ENCODE data around the gene APBB1IP. TPM values are rescaled to one million over a fixed set of nuclear protein-coding genes. Genes with fewer than 3 reads are reported as not detected.
A peak's percentile ranks its signal among the peaks of the same experiment; 100 is the strongest.

APBB1IP gene
- polyA plus RNA-seq, 2 of the 4 experiments (the other 2 are of a cell fraction) = 0.96 to 9.2 TPM

- Histone ChIP-seq H3K4me1 (peaks cover 53% of the 10 kb centered on the region), H3K4me2 (no peak overlapping the region), H3K9me3 (no peaks in the 10 kb centered on the region), H3K27ac (peak overlapping the region; percentile 89 to 95), H3K4me3 (no peak overlapping the region)
- WGBS (ENCODE audit: missing lambda C conversion rate) = 92% methylated on average over 8 of the region's 8 CpGs
- DNase-seq (ENCODE audit: low read depth in 1 of 2, low spot score in 1 of 2) = no peak
- CTCF ChIA-PET = interaction anchor here (0.7 kb wide), 1 partner anchor 408 kb away, joined by 3 read pairs; no protein-coding TSS in a partner anchor
- no peak for FAIRE-seq
- TF ChIP-seq POLR2AphosphoS2 (conservative IDR thresholded peaks at IDR 0.05; ENCODE audit: low read length) = no peak
- TF ChIP-seq PHF8 (IDR thresholded peaks at IDR 0.05; ENCODE audit: borderline replicate concordance, low read depth) = no peak
- TF ChIP-seq RCOR1 (IDR thresholded peaks at IDR 0.05; ENCODE audit: low read depth, low read length) = no peak
- TF ChIP-seq POLR2A (IDR thresholded peaks at IDR 0.05; ENCODE audit: low read length) = no peak
- no peak for TF ChIP-seq EHF (CRISPR knock-in tag; IDR thresholded peaks at IDR 0.05)
- POLR2A ChIA-PET = no interaction called here
- no peak for ATAC-seq
Observed at GRCh38 chr10:26481914-26482550, 43.9 kb downstream of the APBB1IP start.

GRCh38 chr10:26483554-26483953 is 45.4 kb downstream of the APBB1IP start:
- H3K4me2 ChIP-seq = peak overlapping the region; percentile 58
- FAIRE-seq (peak; percentile 59), ATAC-seq (peak in 1 of 2 experiments; percentile 18; a peak in 1 of 6 replicates), DNase-seq (ENCODE audit: low read depth in 1 of 2, low spot score in 1 of 2) (peak in 1 of 2 experiments; percentile 73)
- POLR2A ChIA-PET = no interaction called here
- peak overlapping the region; percentile 89 to 95 for H3K27ac ChIP-seq
- peaks cover 63% of the 10 kb centered on the region for H3K4me1 ChIP-seq
- CTCF ChIA-PET = interaction anchor here (1.0 kb wide), 1 partner anchor 73 kb away, joined by 5 read pairs; no protein-coding TSS in a partner anchor
- no peak overlapping the region for H3K4me3 ChIP-seq
- no peaks in the 10 kb centered on the region for H3K9me3 ChIP-seq
- 15% methylated on average over 2 of the region's 2 CpGs for WGBS (ENCODE audit: missing lambda C conversion rate)
- TF ChIP-seq POLR2AphosphoS2 (conservative IDR thresholded peaks at IDR 0.05; ENCODE audit: low read length) = no peak
- no peak for TF ChIP-seq CBX2 (IDR thresholded peaks at IDR 0.05; ENCODE audit: borderline replicate concordance, low read depth)
- TF ChIP-seq NR3C1 (IDR thresholded peaks at IDR 0.05) = no peak
- no peak for TF ChIP-seq ZSCAN20 (CRISPR knock-in tag; IDR thresholded peaks at IDR 0.05)
- peak; percentile 54; the same call in 1 of the 2 replicates for TF ChIP-seq GATA3 (IDR thresholded peaks at IDR 0.05; ENCODE audit: borderline replicate concordance)
- TF ChIP-seq ATOH8 (CRISPR knock-in tag; IDR thresholded peaks at IDR 0.05; ENCODE audit: low read depth) = no peak; the same call in 1 of the 2 replicates
- TF ChIP-seq MAZ (IDR thresholded peaks at IDR 0.05; ENCODE audit: borderline replicate concordance, low read depth, low read length) = no peak
- no peak for TF ChIP-seq ELK1 (IDR thresholded peaks at IDR 0.05; ENCODE audit: low read depth, low read length)
- no peak for TF ChIP-seq ZNF302 (CRISPR knock-in tag; IDR thresholded peaks at IDR 0.05)
- no peak for TF ChIP-seq ZC3H11A (IDR thresholded peaks at IDR 0.05)
- peak; percentile 55 to 73; a peak in 3 of 4 replicates for TF ChIP-seq CEBPB (IDR thresholded peaks at IDR 0.05)
- peak; percentile 71 for TF ChIP-seq MAFK (IDR thresholded peaks at IDR 0.05; ENCODE audit: partially characterized antibody)
- peak; percentile 49; the same call in 1 of the 2 replicates for TF ChIP-seq FOXS1 (CRISPR knock-in tag; IDR thresholded peaks at IDR 0.05)
- TF ChIP-seq BHLHE40 (IDR thresholded peaks at IDR 0.05; ENCODE audit: low read depth, low read length) = no peak
- TF ChIP-seq HOXB13 (CRISPR knock-in tag; IDR thresholded peaks at IDR 0.05; ENCODE audit: low read depth) = 0 out of 2 replicates have a peak, but pooled peaks have one; percentile 46
- no peak for TF ChIP-seq FOSB (CRISPR knock-in tag; IDR thresholded peaks at IDR 0.05)
- no peak for TF ChIP-seq E2F6 (IDR thresholded peaks at IDR 0.05; ENCODE audit: borderline replicate concordance, low read depth)
- peak; percentile 80; a peak in 4 of 5 replicates for TF ChIP-seq EP300 (IDR thresholded peaks at IDR 0.05)
- TF ChIP-seq RAD21 (conservative IDR thresholded peaks at IDR 0.05 in 1 of 2, IDR thresholded peaks at IDR 0.05 in 1 of 2) = no peak; a peak in 1 of 5 replicates
- TF ChIP-seq EHF (CRISPR knock-in tag; IDR thresholded peaks at IDR 0.05) = no peak
- no peak for TF ChIP-seq TP53 (CRISPR knock-in tag; IDR thresholded peaks at IDR 0.05)
- TF ChIP-seq ESRRA (IDR thresholded peaks at IDR 0.05; ENCODE audit: borderline replicate concordance, low read length) = no peak
- no peak for TF ChIP-seq CTCF (IDR thresholded peaks at IDR 0.05)
- no peak for TF ChIP-seq HEYL (CRISPR knock-in tag; IDR thresholded peaks at IDR 0.05)
- TF ChIP-seq MAX (IDR thresholded peaks at IDR 0.05) = peak; percentile 31; the same call in 1 of the 2 replicates
- no peak for TF ChIP-seq SREBF2 (IDR thresholded peaks at IDR 0.05)
- no peak for TF ChIP-seq MYC (IDR thresholded peaks at IDR 0.05; ENCODE audit: borderline replicate concordance, low read length)
- TF ChIP-seq KDM5A (IDR thresholded peaks at IDR 0.05) = no peak
- no peak for TF ChIP-seq RCOR1 (IDR thresholded peaks at IDR 0.05; ENCODE audit: low read depth, low read length)
- TF ChIP-seq POLR2A (IDR thresholded peaks at IDR 0.05; ENCODE audit: low read length) = no peak
- TF ChIP-seq HDAC2 (IDR thresholded peaks at IDR 0.05) = no peak
- TF ChIP-seq NFE2L2 (conservative IDR thresholded peaks at IDR 0.05; ENCODE audit: low read length) = peak; percentile 49; the same call in 1 of the 2 replicates
- TF ChIP-seq NPAS2 (CRISPR knock-in tag; IDR thresholded peaks at IDR 0.05; ENCODE audit: borderline replicate concordance) = no peak
- TF ChIP-seq JUNB (IDR thresholded peaks at IDR 0.05) = peak; percentile 87

Measured in A549 (cell line).